Breast epithelium (tissue), 3 donors: Measurements from ENCODE around the gene KIAA1217.

ENCODE experiments used
- CTCF ChIP-seq, 3 donors: fragments of 450-650 bp; IDR thresholded peaks; one replicate each; pipeline ENCODE4 v1.5.1; 2016 to 2017; ENCODE audit warnings: antibody characterized with exemption in 3 of 3, mild to moderate bottlenecking in 3 of 3, moderate library complexity in 3 of 3
- POLR2A ChIP-seq: fragments of 450-650 bp; IDR thresholded peaks from one replicate; pipeline ENCODE4 v1.6.1; 2016; ENCODE audit warnings: antibody characterized with exemption, mild to moderate bottlenecking, moderate library complexity
- POLR2AphosphoS5 ChIP-seq, 3 donors: sonication (generic); formaldehyde crosslinking; IDR thresholded peaks; one replicate each; pipeline ENCODE4 v1.6.1; 2017; ENCODE audit warnings: antibody characterized with exemption in 3 of 3

GRCh38 chr10:24170199-24170598 lies 38.7 kb upstream of the KIAA1217 start:
- no peak for TF ChIP-seq POLR2AphosphoS5 (IDR thresholded peaks at IDR 0.05)
- no peak for TF ChIP-seq CTCF (IDR thresholded peaks at IDR 0.05)
- no peak for TF ChIP-seq POLR2A
